ENCODE measurements around the gene LRMDA.

The LRMDA gene

DNA sequence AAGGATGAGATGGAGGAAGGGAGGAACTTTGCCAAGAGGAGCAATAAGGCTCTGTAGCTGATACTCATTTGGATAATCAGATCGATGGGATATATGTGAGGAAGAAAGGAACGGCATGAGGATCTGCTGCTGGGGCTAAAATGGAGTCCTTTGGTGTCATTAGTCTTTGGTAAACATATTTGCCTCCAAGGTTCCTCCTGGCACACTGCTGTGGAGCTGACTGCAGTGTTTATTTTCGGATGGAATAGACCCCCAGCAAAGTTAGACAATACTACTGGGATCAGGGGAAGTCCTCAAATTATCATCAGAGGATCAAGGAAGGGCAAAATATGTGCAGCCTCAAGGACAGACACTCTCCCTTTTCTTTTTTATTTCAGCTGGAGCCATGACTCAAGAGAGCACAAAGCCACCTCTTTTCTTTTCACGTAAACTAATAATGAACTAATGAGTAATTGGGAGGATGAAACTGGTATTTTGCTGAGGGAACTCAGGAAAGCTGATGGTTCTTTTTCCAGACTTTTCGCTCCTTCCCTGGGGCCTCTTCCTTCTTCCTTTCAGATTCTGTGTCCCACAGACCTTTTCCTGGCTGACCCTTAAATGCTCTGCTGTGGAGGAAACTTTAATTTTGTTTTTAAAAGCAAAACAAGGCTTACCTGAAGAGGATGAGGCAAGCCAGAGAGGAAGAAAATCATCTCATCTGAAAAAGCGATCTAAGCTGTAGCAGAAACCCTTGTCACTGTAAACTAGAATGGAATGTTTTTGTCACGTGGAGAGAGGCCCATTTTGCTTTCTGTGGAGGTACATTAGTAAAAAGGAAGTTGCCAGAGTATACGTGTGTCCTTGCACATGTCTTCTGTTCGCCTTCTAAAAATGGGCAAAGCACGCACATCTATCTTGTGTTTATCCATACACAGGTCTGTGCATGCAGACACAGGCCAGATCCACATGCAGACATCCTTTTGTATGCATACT lies 33.3 kb downstream of the LRMDA start:
- peak; percentile 8 for DNase-seq

DNA sequence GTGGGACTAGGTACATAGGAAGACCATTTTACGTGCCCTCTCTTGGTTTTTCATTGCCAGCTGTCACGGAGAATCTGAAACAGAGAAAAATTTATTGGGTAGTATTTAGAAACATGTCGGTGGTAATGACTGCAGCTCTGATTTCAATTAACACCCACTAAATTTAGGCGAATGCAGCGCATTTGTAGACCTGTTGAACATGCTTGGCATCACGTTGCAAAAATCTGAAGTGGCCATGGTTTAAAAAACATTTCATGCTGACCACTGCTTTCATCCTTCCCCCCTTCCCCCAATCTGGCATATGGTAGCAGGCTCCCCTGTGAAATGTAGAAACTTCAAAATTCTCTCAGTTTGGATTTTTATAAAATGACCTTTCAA lies 34.0 kb downstream of the LRMDA start:
- no peak for DNase-seq
- in situ Hi-C loops (cut with MboI; ENCODE audit: low pct_unique_long_range_greater_than_20kb, low sequenced_read_pairs): no loop called here

More for the DNA sequence above, 33.3 kb downstream of the LRMDA start:
- in situ Hi-C loops (cut with MboI; ENCODE audit: low pct_unique_long_range_greater_than_20kb, low sequenced_read_pairs): no loop called here

DNA sequence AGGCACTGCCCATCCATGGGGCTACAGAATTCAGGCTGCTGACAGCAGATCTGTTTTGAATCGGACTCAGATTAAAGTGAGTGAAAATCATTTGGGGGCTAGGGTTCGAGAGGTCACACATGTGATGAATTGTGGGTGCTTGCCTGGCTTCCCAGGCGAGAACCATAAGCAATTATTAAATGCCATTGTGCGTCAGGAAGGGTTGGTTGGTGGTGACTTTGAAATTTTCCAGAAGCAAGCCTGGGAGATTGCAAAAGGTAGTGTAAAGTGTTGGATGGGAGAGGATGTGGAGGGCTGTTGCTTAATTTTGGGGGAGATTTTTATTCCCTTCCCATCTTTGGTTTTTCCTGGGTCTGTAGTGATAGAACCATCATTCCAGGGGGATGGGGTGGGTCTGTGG lies 34.6 kb downstream of the LRMDA start:
- in situ Hi-C loops (cut with MboI; ENCODE audit: low pct_unique_long_range_greater_than_20kb, low sequenced_read_pairs): no loop called here
- no peak for DNase-seq

DNA sequence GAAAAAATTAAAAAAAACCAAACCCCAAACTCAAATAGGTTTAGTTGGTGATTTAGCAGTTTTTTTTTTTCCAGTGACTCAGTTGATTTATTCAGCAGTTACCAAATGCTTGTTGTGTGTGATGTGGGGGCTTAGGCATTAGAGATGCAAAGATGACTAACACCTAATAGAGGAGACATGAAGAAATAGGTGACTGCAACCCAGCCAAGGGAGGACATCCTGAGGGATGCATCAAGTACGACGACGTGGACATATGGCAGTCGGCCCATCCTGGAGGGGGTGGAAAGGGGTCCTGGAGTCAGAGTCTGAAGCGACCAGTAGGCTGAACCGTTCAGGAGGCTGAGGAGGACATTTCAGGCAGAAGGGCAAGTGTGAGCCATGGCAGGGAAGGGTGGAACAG lies 35.5 kb downstream of the LRMDA start:
- in situ Hi-C loops (cut with MboI; ENCODE audit: low pct_unique_long_range_greater_than_20kb, low sequenced_read_pairs): no loop called here
- no peak for DNase-seq

DNA sequence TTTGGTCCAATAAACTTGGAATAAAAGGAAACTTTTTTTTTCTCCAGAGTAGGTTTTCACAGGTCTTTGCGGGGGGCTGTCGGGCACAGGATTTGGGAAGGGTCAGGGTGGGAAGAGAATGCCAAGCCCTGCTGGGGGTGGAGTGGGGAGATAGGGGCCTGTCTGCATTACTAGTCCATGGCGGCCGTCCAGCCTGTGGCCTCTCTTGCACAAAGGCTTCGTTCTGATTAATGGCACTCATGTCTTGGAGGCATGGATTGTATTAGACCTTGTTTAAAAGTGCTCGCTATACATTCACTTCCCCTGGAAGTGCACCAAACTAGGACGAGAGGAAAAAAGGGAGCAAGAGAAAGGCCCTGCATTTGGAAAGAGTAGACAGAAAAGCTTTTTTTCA lies 37.2 kb downstream of the LRMDA start:
- DNase-seq: no peak
- in situ Hi-C loops (cut with MboI; ENCODE audit: low pct_unique_long_range_greater_than_20kb, low sequenced_read_pairs): no loop called here

DNA sequence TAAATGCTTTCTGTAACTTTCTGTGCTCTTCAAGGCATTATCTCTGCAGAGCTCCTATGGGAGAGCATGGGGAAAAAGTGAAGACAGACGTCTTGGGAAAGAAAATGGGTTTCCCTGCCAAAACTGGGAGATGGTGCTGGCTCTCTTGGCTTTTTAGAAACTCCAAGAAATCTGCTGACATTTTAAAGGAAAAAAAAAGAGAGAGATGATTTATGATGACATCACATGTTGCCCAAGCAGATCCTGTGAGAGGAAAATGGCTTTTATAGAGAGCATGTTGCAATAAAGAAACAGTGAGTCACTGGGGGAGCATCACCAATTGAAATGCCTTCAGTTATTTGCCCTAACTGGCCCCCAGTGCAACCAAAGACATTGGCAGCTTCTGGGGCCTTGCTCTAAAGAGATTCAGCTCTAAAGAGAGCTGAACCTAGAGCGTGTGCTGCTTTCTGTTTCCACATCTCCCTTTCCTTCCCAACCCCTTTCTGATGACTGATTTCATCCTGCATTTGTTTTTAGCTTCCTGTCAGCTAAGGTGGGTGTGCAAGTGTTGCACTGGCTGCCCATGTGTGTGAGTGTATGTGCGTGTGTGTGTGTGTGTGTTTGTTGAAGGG lies 37.7 kb downstream of the LRMDA start:
- in situ Hi-C loops (cut with MboI; ENCODE audit: low pct_unique_long_range_greater_than_20kb, low sequenced_read_pairs): no loop called here

DNA sequence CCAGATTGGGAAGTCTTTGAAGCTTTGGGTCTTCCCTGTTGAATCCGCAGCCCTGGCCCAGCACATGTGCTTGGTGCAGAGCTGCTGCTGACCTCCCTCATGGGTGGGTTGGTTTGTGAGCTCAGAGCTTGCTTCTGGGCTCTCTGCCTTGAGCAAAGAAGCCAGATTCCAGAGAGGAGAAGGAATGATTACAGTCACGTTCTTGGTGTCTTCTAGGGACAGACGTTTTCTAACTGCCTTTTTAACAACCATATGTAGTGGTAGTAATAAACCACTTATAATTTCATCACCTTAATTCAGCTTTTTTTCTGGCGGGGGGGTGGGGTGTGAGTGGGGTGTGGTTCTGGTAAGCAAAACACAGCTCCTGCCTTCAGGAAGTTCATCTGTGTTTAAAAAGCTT lies 39.5 kb downstream of the LRMDA start:
- no peak for DNase-seq
- in situ Hi-C loops (cut with MboI; ENCODE audit: low pct_unique_long_range_greater_than_20kb, low sequenced_read_pairs): no loop called here

More for the DNA sequence above, 37.7 kb downstream of the LRMDA start:
- DNase-seq: peak; percentile 37

DNA sequence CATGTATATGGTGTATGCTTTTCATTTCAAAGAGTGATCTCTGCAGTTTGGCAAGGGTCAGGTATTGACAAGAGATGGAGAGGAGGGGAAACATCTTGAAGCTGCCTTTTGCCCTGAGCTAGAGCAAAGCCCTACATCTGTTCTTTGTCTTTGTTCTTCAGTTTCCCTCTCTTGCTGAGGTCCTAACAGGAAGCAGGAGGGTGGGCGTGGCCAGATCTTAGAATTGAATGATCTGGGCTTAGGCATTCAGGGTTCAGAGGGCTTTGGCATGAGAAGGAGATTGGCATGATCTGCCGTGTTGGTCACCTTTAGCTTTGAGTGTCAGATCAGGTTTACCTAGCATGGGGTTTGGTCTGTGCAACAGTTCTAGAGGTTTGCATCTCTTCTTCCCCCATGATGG lies 41.3 kb downstream of the LRMDA start:
- peak; percentile 16 for DNase-seq
- in situ Hi-C loops (cut with MboI; ENCODE audit: low pct_unique_long_range_greater_than_20kb, low sequenced_read_pairs): no loop called here

DNA sequence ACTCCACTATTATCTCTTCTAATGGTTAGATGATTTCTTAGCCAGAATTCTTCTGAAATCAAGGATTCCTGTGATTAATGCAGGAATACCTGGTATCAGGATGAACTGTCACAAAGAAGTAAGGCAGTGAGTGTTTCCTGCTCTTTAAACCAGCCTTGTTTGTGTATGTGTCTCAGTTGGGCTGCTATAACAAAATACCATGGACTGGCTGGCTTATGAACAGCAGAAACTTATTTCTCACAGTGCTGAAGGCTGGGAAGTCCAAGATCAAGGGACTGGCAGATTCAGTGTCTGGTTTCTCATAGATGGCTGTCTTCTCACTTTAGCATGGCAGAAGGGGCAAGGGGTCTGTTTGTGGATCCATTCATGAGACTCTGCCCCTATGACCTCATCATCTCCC lies 42.7 kb downstream of the LRMDA start:
- no peak for DNase-seq
- in situ Hi-C loops (cut with MboI; ENCODE audit: low pct_unique_long_range_greater_than_20kb, low sequenced_read_pairs): no loop called here

DNA sequence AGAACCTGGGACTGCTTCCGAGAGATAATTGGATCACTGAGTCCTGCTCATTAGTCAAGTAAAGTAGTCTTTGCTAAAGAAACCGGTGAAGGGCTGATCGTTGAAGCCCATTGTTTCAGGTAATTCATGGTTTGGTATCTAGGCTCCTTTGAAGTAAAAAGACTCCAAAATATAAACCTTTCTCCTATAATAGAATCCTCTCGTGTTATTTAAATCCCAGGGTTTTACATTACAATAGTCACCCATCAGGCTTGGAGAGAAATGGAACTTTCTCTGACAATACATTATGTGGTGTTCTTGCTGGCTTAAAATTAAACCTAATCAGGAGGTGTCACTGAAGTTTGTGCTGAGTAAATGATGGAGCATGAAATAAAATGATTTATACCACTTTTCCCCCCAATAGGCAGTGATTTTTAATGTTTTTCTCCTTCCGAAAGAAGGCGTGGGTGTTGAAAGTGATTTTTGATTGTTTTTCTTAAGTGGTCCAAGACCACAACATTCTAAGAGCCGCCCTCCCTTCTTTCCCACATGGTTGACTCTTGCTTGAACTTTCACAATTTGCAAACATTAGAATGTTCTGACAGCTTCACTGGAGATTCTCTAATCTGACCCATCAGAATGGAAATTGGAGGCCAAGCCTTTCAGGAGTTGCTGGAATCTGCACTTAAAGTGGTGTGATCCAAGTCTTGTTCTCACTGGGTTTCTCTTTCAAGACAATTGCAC lies 44.2 kb downstream of the LRMDA start:
- DNase-seq: no peak
- in situ Hi-C loops (cut with MboI; ENCODE audit: low pct_unique_long_range_greater_than_20kb, low sequenced_read_pairs): no loop called here

DNA sequence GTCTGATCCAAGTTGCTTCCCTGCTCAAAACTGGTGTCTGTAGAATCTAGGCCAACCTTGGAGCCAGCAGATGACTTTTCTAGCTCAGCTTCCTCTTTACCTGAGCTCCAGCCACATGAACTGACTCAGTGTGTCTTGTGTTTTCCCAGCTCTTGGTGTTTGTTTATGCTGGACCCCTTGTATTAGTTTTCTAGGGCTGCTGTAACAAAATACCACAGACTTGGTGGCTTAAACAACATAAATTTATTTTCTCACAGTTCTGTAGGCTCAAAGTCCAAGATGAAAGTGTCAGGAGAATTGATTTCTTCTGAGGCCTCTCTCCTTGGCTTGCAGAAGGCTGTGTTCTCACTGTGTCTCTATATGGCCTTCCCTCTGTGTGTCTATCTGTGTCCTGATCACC lies 45.1 kb downstream of the LRMDA start:
- in situ Hi-C loops (cut with MboI; ENCODE audit: low pct_unique_long_range_greater_than_20kb, low sequenced_read_pairs): no loop called here
- no peak for DNase-seq

DNA sequence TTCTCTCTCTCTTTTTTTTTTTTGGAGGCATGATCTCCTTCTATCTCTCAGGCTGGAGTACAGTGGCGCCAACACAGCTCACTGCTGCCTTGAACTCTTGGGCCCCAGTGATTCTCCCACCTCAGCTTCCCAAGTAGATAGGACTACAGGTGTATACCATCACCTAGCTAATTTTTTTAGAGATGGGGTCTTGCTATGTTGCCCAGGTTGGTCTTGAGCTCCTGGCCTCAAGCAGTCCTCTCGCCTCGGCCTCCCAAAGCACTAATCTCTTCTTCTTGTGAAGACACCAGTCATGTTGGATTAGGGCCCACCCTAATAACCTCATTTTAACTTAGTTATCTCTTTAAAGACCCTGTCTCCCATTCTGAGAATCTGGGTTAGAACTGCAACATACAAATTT lies 45.6 kb downstream of the LRMDA start:
- in situ Hi-C loops (cut with MboI; ENCODE audit: low pct_unique_long_range_greater_than_20kb, low sequenced_read_pairs): no loop called here
- DNase-seq: no peak

DNA sequence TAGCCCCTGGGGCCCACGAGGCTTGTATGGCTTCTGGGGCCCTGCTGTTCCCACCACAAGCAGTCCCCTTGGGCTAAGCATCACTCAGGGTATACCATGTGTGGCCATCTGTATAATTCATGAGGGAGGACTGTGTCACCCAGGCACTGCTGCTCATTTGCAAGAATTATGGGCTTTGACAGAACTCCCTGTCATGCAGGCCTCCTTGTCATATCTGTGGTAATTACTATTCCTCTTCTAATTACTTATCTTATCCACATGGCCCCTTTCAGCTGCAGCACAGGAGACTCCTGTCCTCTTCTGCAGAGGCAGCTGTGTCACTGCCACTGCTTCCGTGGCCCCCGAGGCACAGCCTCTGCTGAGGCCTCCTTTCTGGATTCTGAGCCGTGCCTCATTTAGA lies 46.3 kb downstream of the LRMDA start:
- DNase-seq: no peak
- in situ Hi-C loops (cut with MboI; ENCODE audit: low pct_unique_long_range_greater_than_20kb, low sequenced_read_pairs): no loop called here

DNA sequence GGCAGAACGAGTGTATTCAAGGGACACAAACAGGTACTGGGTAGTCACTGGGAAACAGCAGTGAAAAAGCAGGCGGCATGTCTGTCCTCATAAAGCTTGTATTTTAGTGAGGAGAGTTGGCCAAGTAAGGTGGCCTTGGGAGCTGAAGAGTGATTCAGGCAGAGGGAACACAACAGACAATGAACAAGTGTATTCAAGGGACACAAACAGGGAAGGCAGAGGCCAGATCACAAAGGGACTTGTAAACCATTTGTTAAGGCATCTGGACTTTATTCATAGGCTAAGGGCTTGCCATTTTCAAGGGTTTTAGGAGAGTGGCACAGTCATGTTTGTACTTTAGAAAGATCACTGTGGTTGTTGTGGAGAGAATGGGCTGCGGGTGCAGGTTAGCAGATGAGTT lies 49.0 kb downstream of the LRMDA start:
- in situ Hi-C loops (cut with MboI; ENCODE audit: low pct_unique_long_range_greater_than_20kb, low sequenced_read_pairs): no loop called here
- DNase-seq: no peak

DNA sequence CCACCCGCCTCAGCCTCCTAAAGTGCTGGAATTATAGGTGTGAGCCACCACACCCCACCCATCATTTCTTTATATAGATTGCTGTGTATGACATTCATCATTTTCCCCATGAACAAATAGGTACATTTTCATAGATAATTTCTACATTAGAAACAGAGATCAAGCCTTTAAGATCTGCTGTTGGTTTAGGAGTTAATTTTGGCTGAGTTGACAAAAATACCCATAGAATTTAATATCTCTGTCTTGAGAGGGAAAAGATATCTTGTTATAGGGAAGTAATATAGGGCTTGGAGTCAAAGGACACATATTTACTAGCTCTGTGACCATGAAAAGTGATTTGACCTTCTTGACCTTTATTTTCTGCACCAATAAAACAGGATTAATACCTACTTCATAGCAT lies 51.8 kb downstream of the LRMDA start:
- in situ Hi-C loops (cut with MboI; ENCODE audit: low pct_unique_long_range_greater_than_20kb, low sequenced_read_pairs): no loop called here
- DNase-seq: no peak

DNA sequence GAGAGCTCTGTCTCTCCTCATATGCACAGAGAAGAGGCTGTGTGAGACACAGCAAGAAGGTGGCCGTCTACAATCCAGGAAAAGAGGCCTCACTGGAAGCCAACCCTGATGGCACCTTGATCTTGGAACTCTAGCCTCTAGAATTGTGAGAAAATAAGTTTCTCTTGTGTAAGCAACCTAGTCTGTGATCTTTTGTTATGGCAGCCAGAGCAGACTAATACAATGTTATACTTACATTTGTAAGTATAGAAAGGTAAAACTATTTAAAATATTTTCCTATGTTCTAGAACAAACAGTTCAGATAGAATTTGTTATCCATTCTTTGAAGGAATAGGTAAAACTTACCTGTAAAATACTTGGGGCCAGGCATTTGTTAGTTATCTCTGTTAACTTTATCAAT lies 53.3 kb downstream of the LRMDA start:
- no peak for DNase-seq
- in situ Hi-C loops (cut with MboI; ENCODE audit: low pct_unique_long_range_greater_than_20kb, low sequenced_read_pairs): no loop called here

DNA sequence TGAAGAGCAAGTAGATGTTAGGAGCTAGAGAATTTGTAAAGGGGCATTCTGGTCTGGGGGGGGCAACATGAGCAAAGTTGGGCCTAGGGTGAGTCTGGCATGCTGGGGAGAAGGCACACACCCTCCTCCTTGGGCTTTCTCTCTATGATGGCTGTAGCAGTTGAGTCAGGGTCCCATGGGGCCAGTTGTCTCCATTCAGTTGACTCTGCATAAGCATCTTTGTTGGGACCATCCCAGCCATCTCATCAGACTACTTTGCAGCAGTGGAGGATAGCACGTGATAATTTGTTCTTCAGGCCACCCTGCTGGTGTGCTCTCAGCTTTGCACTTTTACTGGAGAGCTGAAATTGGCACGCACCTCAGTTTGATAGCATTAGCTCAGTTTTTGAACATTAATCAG lies 55.2 kb downstream of the LRMDA start:
- no peak for DNase-seq
- in situ Hi-C loops (cut with MboI; ENCODE audit: low pct_unique_long_range_greater_than_20kb, low sequenced_read_pairs): no loop called here

DNA sequence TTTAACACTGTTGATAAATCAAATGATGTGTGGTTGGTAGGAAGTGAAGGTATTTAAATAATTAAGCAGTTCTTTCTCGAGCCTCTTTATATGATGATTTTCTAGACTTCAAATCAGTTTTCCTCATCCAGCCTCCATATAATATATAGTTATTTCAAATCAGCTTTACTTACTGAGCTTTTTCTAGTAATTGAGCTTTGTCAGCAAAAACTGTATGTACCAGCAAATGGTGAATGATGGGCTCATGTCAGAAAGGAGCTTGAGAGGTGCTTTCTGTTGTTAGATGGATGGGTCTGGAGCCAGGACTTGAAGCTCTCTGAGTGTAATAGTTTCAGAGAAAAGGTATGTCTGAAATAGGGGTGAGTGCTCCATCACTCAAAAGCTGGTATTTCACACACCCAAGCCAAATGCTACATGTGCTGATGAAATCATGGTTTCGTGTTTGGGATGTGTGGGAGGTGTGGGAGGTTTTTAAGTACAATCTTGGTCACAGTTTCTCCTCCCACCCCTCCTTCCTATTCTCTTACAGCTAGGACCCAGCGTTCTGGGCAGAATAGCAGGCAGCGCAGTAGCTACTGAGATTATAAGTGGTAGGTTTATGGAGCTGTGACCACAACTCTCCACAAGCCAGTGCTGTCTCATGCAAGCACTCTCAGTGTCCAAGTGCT lies 55.8 kb downstream of the LRMDA start:
- in situ Hi-C loops (cut with MboI; ENCODE audit: low pct_unique_long_range_greater_than_20kb, low sequenced_read_pairs): no loop called here

DNA sequence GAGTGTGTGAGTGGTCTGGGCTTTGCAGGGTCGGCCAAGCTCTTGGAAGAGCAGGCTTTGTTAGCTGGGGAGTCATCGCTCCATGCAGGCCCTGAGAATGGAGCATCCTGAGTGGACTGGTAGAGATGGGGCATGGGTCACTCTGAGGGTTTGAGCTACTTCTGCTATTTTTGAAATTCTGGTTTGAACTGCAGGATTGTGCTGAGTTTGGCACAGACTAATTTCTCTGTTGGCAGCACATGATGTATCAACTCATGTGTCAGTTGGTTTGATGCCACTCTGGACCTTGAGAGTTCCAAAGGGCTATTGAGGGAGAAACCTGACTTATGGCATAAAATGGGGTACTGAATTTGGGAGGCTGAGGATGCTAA lies 56.3 kb downstream of the LRMDA start:
- in situ Hi-C loops (cut with MboI; ENCODE audit: low pct_unique_long_range_greater_than_20kb, low sequenced_read_pairs): no loop called here

More for the DNA sequence above, 55.8 kb downstream of the LRMDA start:
- DNase-seq: peak; percentile 19

More for the DNA sequence above, 56.3 kb downstream of the LRMDA start:
- DNase-seq: no peak
